ENCODE results near the gene ADAMTS10. TPM values are rescaled to one million over a fixed set of nuclear protein-coding genes. Genes with fewer than 3 reads are reported as not detected.

The ADAMTS10 gene
- total RNA-seq (2013; cell fraction: nucleolus; rRNA removed), result 21.9 and 25.7 TPM in 2 replicates
- total RNA-seq (2014; rRNA removed), result 0.68 TPM in 1 of 2 replicates, not detected in the other
- total RNA-seq (2014; rRNA removed; fragmentation: Illumina TruSeq; extraction: Trizol), result 0.09 and 0.13 TPM in 2 replicates
- total RNA-seq (2021), result 0.45 and 0.59 TPM in 2 replicates
- polyA plus RNA-seq (2011; ENCODE audit: low read depth), result not detected
- 2.1 and 2.5 TPM in 2 replicates for polyA plus RNA-seq (2011; rRNA removed)
- 2.0 and 3.9 TPM in 2 replicates for polyA plus RNA-seq (2011; cell fraction: cytosol; rRNA removed)
- 50.0 and 53.0 TPM in 2 replicates for polyA plus RNA-seq (2011; cell fraction: nucleus; rRNA removed)
- polyA plus RNA-seq (2012), result 0.10 TPM in 1 of 2 replicates, not detected in the other
- polyA plus RNA-seq (2014; fragmentation: Illumina TruSeq; extraction: Trizol), result 0.01 TPM in 1 of 2 replicates, not detected in the other
- polyA plus RNA-seq (2014; fragmentation: Nextera tagmentation; extraction: Ambion mirVana), result not detected
- polyA plus RNA-seq (2014; rRNA removed), result 0.20 and 0.42 TPM in 2 replicates
- under 1 TPM in 1 of 2 experiments, not detected in 1; 0.15 TPM for polyA plus RNA-seq (2016; fragmentation: Nextera tagmentation; extraction: Ambion mirVana)
- 1.5 and 5.5 TPM in 2 replicates for polyA minus RNA-seq (2011; rRNA and poly(A)+ RNA removed)
- polyA minus RNA-seq (2011; cell fraction: cytosol; rRNA and poly(A)+ RNA removed), result 1.1 and 2.2 TPM in 2 replicates
- 8.3 and 10.6 TPM in 2 replicates for polyA minus RNA-seq (2011; cell fraction: nucleus; rRNA and poly(A)+ RNA removed)
- percentile 37 among the genes with signal in this experiment for Bru-seq, nascent RNA
- percentile 37 among the genes with signal in this experiment for BruChase-seq, experiment 1, labeled RNA remaining after a 6-hour chase
- percentile 32 among the genes with signal in this experiment for BruChase-seq, experiment 2, labeled RNA remaining after a 2-hour chase
- long read RNA-seq, experiment 1, result 0 reads
- long read RNA-seq, experiment 2, result 0 reads

DNA sequence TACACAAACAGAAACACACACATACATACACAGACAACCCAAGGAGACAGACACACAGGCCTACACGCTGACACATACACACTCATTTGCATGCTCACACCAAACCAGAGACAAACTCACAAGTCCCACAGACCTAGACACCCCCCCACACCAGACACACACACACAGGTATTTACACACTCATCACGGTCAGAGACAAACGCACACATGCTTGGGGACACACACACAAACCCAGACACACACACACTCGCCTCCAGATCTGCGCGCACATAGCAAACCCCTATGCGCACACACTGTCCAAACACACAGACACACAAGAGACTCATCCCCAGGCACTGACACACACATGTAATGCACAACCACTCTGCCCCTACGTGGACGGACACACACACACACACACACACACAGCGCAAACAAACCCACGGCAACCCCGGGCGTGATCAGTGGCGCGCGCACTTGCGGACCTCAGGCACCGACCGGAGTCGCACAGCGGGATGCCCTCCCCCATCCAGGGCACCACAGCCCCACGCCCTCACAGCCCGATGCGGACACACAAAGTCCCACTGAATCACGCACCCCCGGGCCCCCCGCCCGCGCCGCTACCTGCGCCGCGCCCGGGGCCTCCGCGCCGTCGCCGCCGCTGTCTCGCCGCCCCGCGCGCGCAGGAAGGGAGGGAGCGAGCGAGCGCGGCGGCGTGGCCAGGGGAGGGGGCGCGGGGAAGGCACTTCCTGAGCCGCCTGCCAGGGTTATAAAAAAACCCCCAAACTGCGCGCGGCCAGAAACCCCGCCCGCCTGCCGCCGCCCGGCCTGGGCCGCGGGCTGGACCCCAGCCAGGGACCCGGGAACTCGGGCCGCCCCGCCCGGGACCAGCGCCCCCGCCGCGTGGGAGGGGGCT lies at the start of gene ADAMTS10:
TSS of gene ADAMTS10 (minus strand) at position 675 of the 895 bp plus-strand sequence. CDS start 5,005 bp downstream, outside the sequence.
- RAD21 ChIA-PET (ENCODE audit: unreplicated experiment), result no interaction called here
- Histone ChIP-seq H3K27ac (ENCODE audit: control insufficient read depth, insufficient read depth) (no peak within 1 kb of the TSS), H4K20me1 (ENCODE audit: control insufficient read depth, insufficient read depth) (no peaks in the 10 kb centered on the region), H3K27me3 (replicated peaks in 1 of 2; ENCODE audit: control insufficient read depth in 2 of 2, insufficient read depth in 2 of 2, low read length in 1 of 2) (no peaks in the 10 kb centered on the region; a peak in 2 of 4 replicates), H3K36me3 (ENCODE audit: control insufficient read depth in 2 of 2, insufficient read depth in 2 of 2, low read length in 1 of 2) (no peaks in the 10 kb centered on the region), H3K4me3 (no peak within 1 kb of the TSS), H3K4me2 (ENCODE audit: control insufficient read depth, insufficient read depth) (no peak within 1 kb of the TSS), H3K9ac (ENCODE audit: control insufficient read depth, insufficient read depth, low read length) (no peak within 1 kb of the TSS), H3K4me1 (ENCODE audit: control insufficient read depth, insufficient read depth, low read length) (no peaks in the 10 kb centered on the region), H2AFZ (ENCODE audit: control insufficient read depth, low read depth, low read length) (no peak within 1 kb of the TSS), H3K79me2 (ENCODE audit: control insufficient read depth, insufficient read depth, low read length) (no peaks in the 10 kb centered on the region), H3K9me3 (replicated peaks; ENCODE audit: control insufficient read depth, insufficient read depth, low read length) (no peaks in the 10 kb centered on the region; the same call in 2 of the 3 replicates)
- POLR2A ChIA-PET, result no interaction called here
- FAIRE-seq, result peak; percentile 69
- intact Hi-C loops (cut with micrococcal nuclease; ENCODE audit: unreplicated experiment) (no loop called here), in situ Hi-C loops (cut with MboI) (no loop called here)
- SMC1A ChIA-PET (ENCODE audit: uncharacterized antibody, unreplicated experiment), result no interaction called here
- WGBS (ENCODE audit: insufficient coverage, insufficient replicate concordance, low lambda C conversion rate, missing lambda C conversion rate), result 10% methylated on average over 43 of the region's 74 CpGs
- DNase-seq (ENCODE audit: low read depth, low spot score), result no peak
- BruUV-seq (replicated peaks), result no TSS peak
- CTCF ChIA-PET, result no interaction called here
- 0 out of 2 replicates have a peak, but pooled peaks have one; percentile 62 for TF ChIP-seq HDGF (IDR thresholded peaks at IDR 0.05)
- no peak for TF ChIP-seq CEBPB (IDR thresholded peaks at IDR 0.05; ENCODE audit: borderline replicate concordance in 1 of 2, low read depth in 2 of 2, low read length in 2 of 2)
- TF ChIP-seq IKZF1 (conservative IDR thresholded peaks at IDR 0.05), result peak; percentile 38; the same call in 1 of the 2 replicates
- peak; percentile 51; the same call in 1 of the 2 replicates for TF ChIP-seq GATAD2B (conservative IDR thresholded peaks at IDR 0.05; ENCODE audit: low read depth)
- no peak for ATAC-seq
